WTC11 (cell line): ENCODE results near the gene TBC1D1. TPM values are rescaled to one million over a fixed set of nuclear protein-coding genes. Genes with fewer than 3 reads are reported as not detected.

ENCODE experiments used
- ATAC-seq: fragments of 200-7000 bp; cut with Tn5 transposase; 2 replicates; pipeline ENCODE4 v1.10.0; 2021; ENCODE audit warnings: mild to moderate bottlenecking, moderate library complexity
- CTCF ChIA-PET: fragments of 300-600 bp; sonication (Branson Sonifier 250); formaldehyde crosslinking; loops from one replicate; lab custom pipeline; 2021; ENCODE audit warnings: antibody characterized with exemption; lab: Charles Lee
- POLR2A ChIA-PET: fragments of 350-600 bp; sonication (Branson Sonifier 250); formaldehyde crosslinking; loops from one replicate; lab custom pipeline; 2021; ENCODE audit warnings: antibody characterized with exemption; lab: Charles Lee
- DNase-seq: peaks from one replicate; pipeline ENCODE4 v3.0.0; 2021; ENCODE audit warnings: low spot score
- H3K27ac Mint-ChIP-seq: 2 replicates; pipeline ENCODE4 v1.8.0; 2021; ENCODE audit warnings: mixed read lengths
- H3K27me3 Mint-ChIP-seq: 2 replicates; pipeline ENCODE4 v1.8.0; 2021; ENCODE audit warnings: low read depth, mild to moderate bottlenecking, moderate library complexity, mixed read lengths
- H3K36me3 Mint-ChIP-seq: 2 replicates; pipeline ENCODE4 v1.8.0; 2021; ENCODE audit warnings: mixed read lengths
- H3K4me1 Mint-ChIP-seq: 2 replicates; pipeline ENCODE4 v1.8.0; 2022; ENCODE audit warnings: mixed read lengths
- H3K4me3 Mint-ChIP-seq: 2 replicates; pipeline ENCODE4 v1.8.0; 2021; ENCODE audit warnings: mild to moderate bottlenecking, moderate library complexity, mixed read lengths
- H3K9me3 Mint-ChIP-seq: 2 replicates; pipeline ENCODE4 v1.8.0; 2021; ENCODE audit warnings: mixed read lengths
- AFF4 ChIP-seq: sonication (generic); formaldehyde crosslinking; IDR thresholded peaks from 2 replicates; pipeline ENCODE4 v1.8.1; 2023; ENCODE audit warnings: mild to moderate bottlenecking, missing genetic modification reagents, borderline replicate concordance
- CDX4 ChIP-seq: fragments of 250-450 bp; sonication (Bioruptor Pico); IDR thresholded peaks from 2 replicates; pipeline ENCODE4 v1.9.0; 2021; ENCODE audit warnings: moderate library complexity, mild to moderate bottlenecking, inconsistent platforms, borderline replicate concordance
- CREB1 ChIP-seq: sonication (generic); formaldehyde crosslinking; IDR thresholded peaks from 2 replicates; pipeline ENCODE4 v1.8.0; 2023; ENCODE audit warnings: mild to moderate bottlenecking, missing genetic modification reagents
- CTCF ChIP-seq: fragments of 200-600 bp; IDR thresholded peaks from 2 replicates; pipeline ENCODE4 v1.8.0; 2022; ENCODE audit warnings: antibody characterized with exemption
- ELF4 ChIP-seq: sonication (generic); formaldehyde crosslinking; IDR thresholded peaks from 2 replicates; pipeline ENCODE4 v1.8.1; 2022; ENCODE audit warnings: low read depth, mild to moderate bottlenecking, moderate library complexity, missing genetic modification reagents
- EMX1 ChIP-seq: fragments of 250-450 bp; sonication (Bioruptor Pico); IDR thresholded peaks from 2 replicates; pipeline ENCODE4 v1.8.0; 2021; ENCODE audit warnings: mild to moderate bottlenecking
- ESRRA ChIP-seq: sonication (generic); formaldehyde crosslinking; IDR thresholded peaks from 2 replicates; pipeline ENCODE4 v1.8.1; 2022; ENCODE audit warnings: mild to moderate bottlenecking, missing genetic modification reagents, borderline replicate concordance
- ETV6 ChIP-seq: sonication (generic); formaldehyde crosslinking; IDR thresholded peaks from 2 replicates; pipeline ENCODE4 v1.8.1; 2022; ENCODE audit warnings: mild to moderate bottlenecking, missing genetic modification reagents
- FOXJ3 ChIP-seq: sonication (generic); formaldehyde crosslinking; IDR thresholded peaks from 2 replicates; pipeline ENCODE4 v1.9.0; 2021; ENCODE audit warnings: missing genetic modification reagents, mild to moderate bottlenecking, borderline replicate concordance
- GRHL2 ChIP-seq: fragments of 250-450 bp; sonication (Bioruptor Pico); IDR thresholded peaks from 2 replicates; pipeline ENCODE4 v1.8.0; 2022; ENCODE audit warnings: mild to moderate bottlenecking, moderate library complexity; ENCODE audit not compliant: insufficient replicate concordance, severe bottlenecking
- HMGA2 ChIP-seq: fragments of 250-450 bp; sonication (Bioruptor Pico); IDR thresholded peaks from 2 replicates; pipeline ENCODE4 v1.4.0; 2021; ENCODE audit warnings: mild to moderate bottlenecking, moderate library complexity
- JAZF1 ChIP-seq: fragments of 250-450 bp; sonication (Bioruptor Pico); IDR thresholded peaks from 2 replicates; pipeline ENCODE4 v1.9.0; 2021; ENCODE audit warnings: moderate library complexity, mild to moderate bottlenecking, inconsistent platforms
- KAT7 ChIP-seq: sonication (generic); formaldehyde crosslinking; IDR thresholded peaks from 2 replicates; pipeline ENCODE4 v1.8.1; 2023; ENCODE audit warnings: missing genetic modification reagents, mild to moderate bottlenecking, borderline replicate concordance
- NFE2L1 ChIP-seq: sonication (generic); formaldehyde crosslinking; IDR thresholded peaks from 2 replicates; pipeline ENCODE4 v1.8.1; 2023; ENCODE audit warnings: missing genetic modification reagents
- NFYB ChIP-seq: sonication (generic); formaldehyde crosslinking; conservative IDR thresholded peaks from 2 replicates; pipeline ENCODE4 v1.8.0; 2022; ENCODE audit warnings: low read depth, missing genetic modification reagents
- OVOL2 ChIP-seq: fragments of 250-450 bp; sonication (Bioruptor Pico); IDR thresholded peaks from 2 replicates; pipeline ENCODE4 v1.9.0; 2021; ENCODE audit warnings: mild to moderate bottlenecking, borderline replicate concordance
- RORB ChIP-seq: fragments of 250-450 bp; sonication (Bioruptor Pico); IDR thresholded peaks from 2 replicates; pipeline ENCODE4 v1.9.0; 2021; ENCODE audit warnings: mild to moderate bottlenecking
- TEAD4 ChIP-seq: sonication (generic); formaldehyde crosslinking; IDR thresholded peaks from 2 replicates; pipeline ENCODE4 v1.8.0; 2022; ENCODE audit warnings: mild to moderate bottlenecking, missing genetic modification reagents
- TP53 ChIP-seq: sonication (generic); formaldehyde crosslinking; IDR thresholded peaks from 2 replicates; pipeline ENCODE4 v1.8.1; 2023; ENCODE audit warnings: mild to moderate bottlenecking, missing genetic modification reagents
- ZBTB43 ChIP-seq: sonication (generic); formaldehyde crosslinking; IDR thresholded peaks from 2 replicates; pipeline ENCODE4 v1.8.1; 2023; ENCODE audit warnings: mild to moderate bottlenecking, missing genetic modification reagents
- ZNF263 ChIP-seq: sonication (generic); formaldehyde crosslinking; IDR thresholded peaks from 2 replicates; pipeline ENCODE4 v1.8.1; 2022; ENCODE audit warnings: low read depth, mild to moderate bottlenecking, moderate library complexity, missing genetic modification reagents
- ZNF532 ChIP-seq: fragments of 250-450 bp; sonication (Bioruptor Pico); IDR thresholded peaks from 2 replicates; pipeline ENCODE4 v1.9.0; 2021; ENCODE audit warnings: mild to moderate bottlenecking, borderline replicate concordance
- total RNA-seq: library from RNA; stranded (reverse); gene quantifications from 3 replicates; pipeline ENCODE4 v1.2.3, GENCODE V29; 2021

Gene TBC1D1
- total RNA-seq, 1 experiment from 2014 or later = 134 TPM

- TF ChIP-seq CDX4 = no peak
- TF ChIP-seq GRHL2 (CRISPR knock-in tag) = no peak
- no peak for TF ChIP-seq HMGA2 (CRISPR knock-in tag)
- no peak for TF ChIP-seq ESRRA (CRISPR knock-in tag)
- no peak for TF ChIP-seq CTCF
- no peak for TF ChIP-seq ETV6 (CRISPR knock-in tag)
- TF ChIP-seq NFYB (CRISPR knock-in tag) = no peak
- no peak for TF ChIP-seq TEAD4 (CRISPR knock-in tag)
- TF ChIP-seq AFF4 (CRISPR knock-in tag) = no peak
- TF ChIP-seq TP53 (CRISPR knock-in tag) = no peak
- TF ChIP-seq ZBTB43 (CRISPR knock-in tag) = no peak
- TF ChIP-seq RORB = no peak
- no peak for TF ChIP-seq OVOL2 (CRISPR knock-in tag)
- no peak for TF ChIP-seq ZNF263 (CRISPR knock-in tag)
- TF ChIP-seq, all 79 proteins: peak for 0
Observed at GRCh38 chr4:38172078-38172477, 281.2 kb downstream of the TBC1D1 start (continued).

- ChIA-PET POLR2A (no interaction called here), CTCF (interaction anchor here (0.6 to 3.0 kb wide), 3 partner anchors 105 to 586 kb away, joined by 3 to 12 read pairs (median 6); no protein-coding TSS in a partner anchor)
- no peak overlapping the region for H3K27ac Mint-ChIP-seq
- DNase-seq = no peak
- H3K4me1 Mint-ChIP-seq = 0 out of 2 replicates have a peak, but pooled peaks cover 6% of the 10 kb centered on the region
- H3K27me3 Mint-ChIP-seq = no peaks in the 10 kb centered on the region; the same call in 1 of the 2 replicates
- H3K4me3 Mint-ChIP-seq = no peak overlapping the region
- H3K36me3 Mint-ChIP-seq = peaks cover 5% of the 10 kb centered on the region
- ATAC-seq = no peak
- H3K9me3 Mint-ChIP-seq = peaks cover 13% of the 10 kb centered on the region
- TF ChIP-seq KAT7 (CRISPR knock-in tag) (no peak), FOXJ3 (CRISPR knock-in tag) (no peak), GRHL2 (CRISPR knock-in tag) (no peak), ELF4 (CRISPR knock-in tag) (no peak), ZNF532 (no peak), CREB1 (CRISPR knock-in tag) (no peak), EMX1 (CRISPR knock-in tag) (no peak), JAZF1 (CRISPR knock-in tag) (no peak), CDX4 (no peak), ETV6 (CRISPR knock-in tag) (no peak), HMGA2 (CRISPR knock-in tag) (no peak), NFE2L1 (no peak)
Observed at GRCh38 chr4:38173935-38174518, 283.1 kb downstream of the TBC1D1 start.
